Vagina (tissue), 2 donors: ENCODE measurements around the gene IQSEC3. TPM values are rescaled to one million over a fixed set of nuclear protein-coding genes. Genes with fewer than 3 reads are reported as not detected.

Experiments used
- DNase-seq, 2 donors: peaks; one replicate each; pipeline ENCODE4 v3.0.0-alpha.2; 2017; ENCODE audit errors: extremely low spot score in 2 of 2
- H3K27ac ChIP-seq: fragments of 200-600 bp; sonication (generic); one replicate; pipeline ENCODE4 v1.5.1; 2019
- H3K27me3 ChIP-seq: fragments of 200-600 bp; sonication (generic); one replicate; pipeline ENCODE4 v1.5.1; 2019
- H3K36me3 ChIP-seq, 2 donors: fragments of 200-600 bp; sonication (generic); one replicate each; pipeline ENCODE4 v1.5.1; 2017 to 2019
- H3K4me1 ChIP-seq: fragments of 200-600 bp; sonication (generic); one replicate; pipeline ENCODE4 v1.5.1; 2019
- H3K4me3 ChIP-seq, 2 donors: fragments of 200-600 bp; sonication (generic); 1 replicate in 1 of 2; 2 replicates in 1 of 2; pipeline ENCODE4 v1.5.1; 2016 to 2019
- H3K9me3 ChIP-seq: fragments of 200-600 bp; sonication (generic); one replicate; pipeline ENCODE4 v1.5.1; 2019
- POLR2A ChIP-seq, 2 donors: fragments of 450-650 bp; IDR thresholded peaks; one replicate each; pipeline ENCODE4 v1.6.1; 2017; ENCODE audit warnings: antibody characterized with exemption in 2 of 2, mild to moderate bottlenecking in 2 of 2, moderate library complexity in 2 of 2
- POLR2AphosphoS5 ChIP-seq, 2 donors: sonication (generic); formaldehyde crosslinking; IDR thresholded peaks; one replicate each; pipeline ENCODE4 v1.9.0; 2017; ENCODE audit warnings: antibody characterized with exemption in 2 of 2, mild to moderate bottlenecking in 2 of 2, low read depth in 1 of 2; ENCODE audit not compliant: insufficient read depth in 1 of 2
- intact Hi-C: fragments of 100-400 bp; cut with DNase I; formaldehyde crosslinking; loops from one replicate; pipeline ENCODE4 v1.15.1; 2023
- total RNA-seq: library from RNA; depleted of rRNA; stranded (reverse); fragments of >200 nt; gene quantifications from one replicate; pipeline ENCODE4 v1.2.3, GENCODE V29; 2016
- TF ChIP-seq, protein P1 (sequence below), 3 experiments: fragments of 450-650 bp in 2 of 3; fragments of 200-600 bp in 1 of 3; sonication (generic) in 1 of 3; IDR thresholded peaks; one replicate each; pipeline ENCODE4 v1.5.1; 2017 to 2019; ENCODE audit warnings: antibody characterized with exemption in 3 of 3, mild to moderate bottlenecking in 2 of 3, moderate library complexity in 2 of 3

IQSEC3 gene
- total RNA-seq, 1 donor from 2014 or later = 1.7 TPM

DNA sequence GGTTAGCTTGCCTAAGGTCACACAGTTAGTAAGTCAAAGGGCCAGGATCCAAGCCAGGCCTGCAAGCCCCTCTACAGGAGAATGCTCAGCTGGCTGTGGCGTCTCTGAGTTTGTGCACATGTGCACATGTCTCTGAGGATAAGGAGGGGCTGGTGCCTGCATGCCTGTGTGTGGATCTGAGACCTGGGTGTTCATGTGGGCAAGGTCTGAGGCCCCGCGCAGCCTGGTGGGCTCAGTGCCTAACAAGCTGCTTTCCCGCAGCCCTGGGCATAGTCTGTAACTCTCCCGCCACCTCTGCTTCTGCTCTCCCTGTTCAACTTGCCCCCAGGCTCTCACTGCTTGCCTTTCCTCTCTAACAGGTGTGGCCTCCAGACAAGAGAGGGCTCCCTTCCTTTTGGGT, 151.7 kb downstream of the IQSEC3 start:
- no peak for TF ChIP-seq POLR2A (IDR thresholded peaks at IDR 0.05)
- TF ChIP-seq POLR2AphosphoS5 (IDR thresholded peaks at IDR 0.05; ENCODE audit: insufficient read depth in 1 of 2, low read depth in 1 of 2) = no peak
- TF ChIP-seq, protein P1, sequence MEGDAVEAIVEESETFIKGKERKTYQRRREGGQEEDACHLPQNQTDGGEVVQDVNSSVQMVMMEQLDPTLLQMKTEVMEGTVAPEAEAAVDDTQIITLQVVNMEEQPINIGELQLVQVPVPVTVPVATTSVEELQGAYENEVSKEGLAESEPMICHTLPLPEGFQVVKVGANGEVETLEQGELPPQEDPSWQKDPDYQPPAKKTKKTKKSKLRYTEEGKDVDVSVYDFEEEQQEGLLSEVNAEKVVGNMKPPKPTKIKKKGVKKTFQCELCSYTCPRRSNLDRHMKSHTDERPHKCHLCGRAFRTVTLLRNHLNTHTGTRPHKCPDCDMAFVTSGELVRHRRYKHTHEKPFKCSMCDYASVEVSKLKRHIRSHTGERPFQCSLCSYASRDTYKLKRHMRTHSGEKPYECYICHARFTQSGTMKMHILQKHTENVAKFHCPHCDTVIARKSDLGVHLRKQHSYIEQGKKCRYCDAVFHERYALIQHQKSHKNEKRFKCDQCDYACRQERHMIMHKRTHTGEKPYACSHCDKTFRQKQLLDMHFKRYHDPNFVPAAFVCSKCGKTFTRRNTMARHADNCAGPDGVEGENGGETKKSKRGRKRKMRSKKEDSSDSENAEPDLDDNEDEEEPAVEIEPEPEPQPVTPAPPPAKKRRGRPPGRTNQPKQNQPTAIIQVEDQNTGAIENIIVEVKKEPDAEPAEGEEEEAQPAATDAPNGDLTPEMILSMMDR (IDR thresholded peaks at IDR 0.05) = no peak
- Histone ChIP-seq H3K4me3 (no peak overlapping the region), H3K27ac (no peak overlapping the region), H3K36me3 (no peaks in the 10 kb centered on the region), H3K4me1 (peaks cover 4% of the 10 kb centered on the region), H3K9me3 (no peaks in the 10 kb centered on the region), H3K27me3 (no peaks in the 10 kb centered on the region)
- no peak for DNase-seq
- intact Hi-C loops = no loop called here

DNA sequence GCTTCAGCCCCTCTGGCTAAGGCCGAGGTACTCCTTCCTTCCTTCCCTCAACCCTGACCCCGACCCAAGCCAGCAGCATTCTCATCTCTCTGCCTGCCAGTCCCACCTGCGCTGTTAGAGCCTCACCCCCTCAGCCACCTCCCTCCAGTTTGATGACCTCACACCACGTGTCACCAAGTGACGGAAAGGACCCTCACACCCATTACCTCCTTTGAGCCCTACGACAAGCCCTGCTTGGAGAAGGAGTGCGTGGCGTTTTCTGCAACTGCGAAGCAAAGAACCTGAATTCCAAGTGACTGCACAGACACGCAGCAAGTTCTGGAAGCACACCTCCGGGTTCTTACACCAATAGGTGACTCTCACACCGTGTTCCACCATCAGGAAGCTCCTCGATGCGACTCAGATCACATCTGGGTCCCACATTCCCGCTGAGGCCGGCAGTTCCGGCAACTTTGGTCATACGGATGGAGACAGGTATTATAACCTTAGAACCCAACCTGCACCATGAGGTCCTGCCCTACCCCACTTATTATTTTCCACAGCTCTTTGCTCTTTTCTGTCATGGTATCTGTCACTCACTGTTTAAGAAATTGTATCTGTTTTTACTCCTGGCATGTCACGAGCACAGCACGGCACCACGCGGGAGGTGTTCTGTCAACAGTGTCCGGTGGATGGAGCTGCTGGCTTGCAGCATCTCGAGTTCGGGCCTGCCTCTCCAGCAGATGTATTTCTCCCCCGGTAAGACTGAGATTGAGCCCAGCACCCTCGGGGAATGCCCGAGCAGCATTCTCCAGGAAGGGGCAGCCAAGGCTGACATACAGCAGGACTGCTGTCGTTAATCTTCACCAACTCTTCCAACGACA, 152.4 kb downstream of the IQSEC3 start:
- H3K27me3 ChIP-seq = no peaks in the 10 kb centered on the region
- no peak overlapping the region for H3K27ac ChIP-seq
- H3K9me3 ChIP-seq = no peaks in the 10 kb centered on the region
- intact Hi-C loops = no loop called here
- no peaks in the 10 kb centered on the region for H3K4me1 ChIP-seq
- no peak overlapping the region for H3K4me3 ChIP-seq
- TF ChIP-seq, protein P1 (IDR thresholded peaks at IDR 0.05) = no peak
- no peak for TF ChIP-seq POLR2AphosphoS5 (IDR thresholded peaks at IDR 0.05; ENCODE audit: insufficient read depth in 1 of 2, low read depth in 1 of 2)
- no peak for TF ChIP-seq POLR2A (IDR thresholded peaks at IDR 0.05)
- no peak for DNase-seq
- H3K36me3 ChIP-seq = no peaks in the 10 kb centered on the region

DNA sequence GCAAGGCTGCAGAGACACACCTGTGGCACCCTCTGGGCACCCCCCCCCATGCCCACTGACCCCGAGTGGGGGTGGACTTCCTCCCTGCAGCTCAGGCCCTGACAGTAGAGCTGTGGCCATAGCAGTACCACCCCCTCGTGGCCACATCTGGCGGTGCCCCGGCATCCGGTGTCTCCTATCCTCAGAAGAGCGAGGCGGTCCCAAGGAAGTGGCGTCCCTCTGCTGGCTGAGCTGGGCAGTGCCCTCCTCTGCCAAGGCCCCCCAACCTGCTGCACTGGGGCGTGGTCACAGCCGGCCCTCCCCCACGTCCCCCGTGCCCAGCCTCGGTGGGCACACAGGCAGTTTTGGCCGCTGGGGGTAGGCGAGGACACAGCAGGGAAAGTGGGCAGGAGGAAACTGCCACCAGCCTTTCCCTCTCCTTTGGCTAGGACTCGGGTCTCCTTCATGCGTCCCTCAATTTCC, 153.4 kb downstream of the IQSEC3 start:
- TF ChIP-seq, protein P1 (IDR thresholded peaks at IDR 0.05) = peak in 1 of 3 experiments; percentile 24
- no peak for TF ChIP-seq POLR2AphosphoS5 (IDR thresholded peaks at IDR 0.05; ENCODE audit: insufficient read depth in 1 of 2, low read depth in 1 of 2)
- H3K4me1 ChIP-seq = no peaks in the 10 kb centered on the region
- intact Hi-C loops = no loop called here
- H3K4me3 ChIP-seq = no peak overlapping the region
- H3K36me3 ChIP-seq = no peaks in the 10 kb centered on the region
- H3K9me3 ChIP-seq = no peaks in the 10 kb centered on the region
- no peaks in the 10 kb centered on the region for H3K27me3 ChIP-seq
- H3K27ac ChIP-seq = no peak overlapping the region
- DNase-seq = no peak

DNA sequence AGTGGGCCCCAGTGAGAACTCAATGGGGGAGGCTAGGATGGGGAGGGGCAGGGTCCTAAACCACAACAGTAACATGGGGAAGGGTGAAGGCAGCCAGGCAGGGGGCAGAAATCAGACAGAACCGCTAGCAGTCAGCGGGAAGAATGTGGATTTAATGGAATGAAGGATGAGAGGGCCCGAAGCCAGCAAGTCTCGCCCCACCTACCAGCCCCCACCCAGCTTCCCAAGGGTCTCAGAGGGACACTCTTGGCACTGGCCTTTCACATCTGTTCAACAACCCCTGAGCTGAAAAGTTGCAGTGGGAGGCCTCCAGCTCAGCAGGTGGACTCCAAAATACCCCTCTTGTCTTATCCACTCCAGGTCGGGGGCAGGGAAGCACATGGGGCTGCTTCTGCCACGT, 153.9 kb downstream of the IQSEC3 start:
- H3K9me3 ChIP-seq = no peaks in the 10 kb centered on the region
- intact Hi-C loops = no loop called here
- H3K36me3 ChIP-seq = no peaks in the 10 kb centered on the region
- H3K27me3 ChIP-seq = no peaks in the 10 kb centered on the region
- TF ChIP-seq, protein P1 (IDR thresholded peaks at IDR 0.05) = no peak
- no peak for TF ChIP-seq POLR2AphosphoS5 (IDR thresholded peaks at IDR 0.05; ENCODE audit: insufficient read depth in 1 of 2, low read depth in 1 of 2)
- TF ChIP-seq POLR2A (IDR thresholded peaks at IDR 0.05) = no peak
- H3K4me3 ChIP-seq = no peak overlapping the region
- H3K27ac ChIP-seq = no peak overlapping the region
- no peaks in the 10 kb centered on the region for H3K4me1 ChIP-seq
- no peak for DNase-seq

DNA sequence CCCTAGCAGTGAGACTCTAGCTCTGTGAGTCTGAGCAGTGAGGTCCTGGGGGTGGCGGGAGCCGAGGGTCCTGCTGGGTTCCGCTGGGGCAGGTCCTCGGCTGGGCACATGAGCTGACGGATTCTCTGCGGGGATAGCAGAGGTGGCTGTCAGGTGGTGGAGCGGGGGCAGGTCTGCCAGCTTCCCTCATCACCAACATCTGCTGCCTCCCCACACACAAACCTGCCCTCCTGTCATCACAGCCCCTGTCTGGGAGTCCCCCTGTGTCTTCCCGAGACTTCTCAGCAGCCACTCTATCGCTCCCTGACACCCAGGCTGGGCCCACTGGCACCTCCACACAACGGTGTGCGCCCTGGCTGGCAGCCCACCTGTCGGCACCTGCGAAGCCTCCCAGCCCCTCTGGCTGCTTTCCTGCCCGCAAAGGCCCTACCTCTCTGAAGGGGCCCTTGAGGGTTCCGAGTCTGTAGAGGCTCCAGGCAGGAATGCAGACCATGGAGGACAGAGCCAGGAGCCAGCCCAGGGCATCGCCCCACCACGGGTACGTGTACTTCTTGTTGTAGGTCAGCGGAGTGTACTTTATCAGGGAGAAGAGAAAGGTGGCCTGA, 154.5 kb downstream of the IQSEC3 start:
- intact Hi-C loops = no loop called here
- H3K27ac ChIP-seq = no peak overlapping the region
- no peaks in the 10 kb centered on the region for H3K9me3 ChIP-seq
- DNase-seq = no peak
- no peaks in the 10 kb centered on the region for H3K4me1 ChIP-seq
- H3K36me3 ChIP-seq = no peaks in the 10 kb centered on the region
- no peak for TF ChIP-seq POLR2A (IDR thresholded peaks at IDR 0.05)
- TF ChIP-seq, protein P1 (IDR thresholded peaks at IDR 0.05) = no peak
- no peak for TF ChIP-seq POLR2AphosphoS5 (IDR thresholded peaks at IDR 0.05; ENCODE audit: insufficient read depth in 1 of 2, low read depth in 1 of 2)
- no peak overlapping the region for H3K4me3 ChIP-seq
- H3K27me3 ChIP-seq = no peaks in the 10 kb centered on the region
